Left hindlimb (tissue), 1 donor: Measurements from ENCODE around the gene CDON.

ENCODE experiments used
- DNase-seq: peaks from one replicate; pipeline ENCODE4 v3.0.0-alpha.2; 2018

CDON gene

GRCh38 chr11:126062679-126063506, at the start of gene CDON:
TSS of gene CDON (minus strand) at chr11:126062866. CDS start at chr11:126023476, 39,390 bp downstream.
- DNase-seq, result peak; percentile 96

DNA sequence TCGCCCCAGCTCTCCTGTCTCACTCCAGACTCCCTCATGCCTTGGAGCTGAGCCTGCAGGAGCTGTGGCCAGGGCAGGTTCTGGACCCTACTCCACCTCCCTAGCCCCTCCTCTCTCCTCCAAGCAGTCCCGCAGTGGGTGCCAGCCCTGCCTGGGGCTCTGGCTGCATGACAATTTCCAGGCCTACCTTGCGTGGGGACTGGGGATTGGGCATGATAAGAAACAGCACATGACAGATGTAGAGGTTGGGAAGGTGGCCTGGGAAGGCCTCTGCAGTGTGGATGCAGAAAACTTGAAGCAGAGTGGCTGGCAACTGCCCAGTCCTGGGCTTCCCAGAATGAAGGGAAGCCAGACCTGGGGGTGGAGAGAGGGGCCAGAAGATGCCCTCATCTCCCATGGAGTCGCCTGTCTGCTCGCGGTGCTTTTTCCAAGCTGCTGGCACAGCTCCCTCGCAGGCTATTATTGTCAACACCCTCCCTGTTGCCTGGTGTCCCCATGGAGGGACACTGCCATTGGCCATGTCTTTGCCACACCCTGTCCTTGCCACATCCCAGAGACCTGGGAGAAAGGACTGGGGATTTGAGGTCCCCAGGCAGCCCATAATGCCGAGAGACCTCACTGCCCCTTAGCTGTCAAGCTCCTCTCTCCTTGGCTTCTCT, 48.9 kb upstream of the CDON start:
- no peak for DNase-seq

GRCh38 chr11:126109941-126110731, 47.5 kb upstream of the CDON start:
- DNase-seq, result no peak

DNA sequence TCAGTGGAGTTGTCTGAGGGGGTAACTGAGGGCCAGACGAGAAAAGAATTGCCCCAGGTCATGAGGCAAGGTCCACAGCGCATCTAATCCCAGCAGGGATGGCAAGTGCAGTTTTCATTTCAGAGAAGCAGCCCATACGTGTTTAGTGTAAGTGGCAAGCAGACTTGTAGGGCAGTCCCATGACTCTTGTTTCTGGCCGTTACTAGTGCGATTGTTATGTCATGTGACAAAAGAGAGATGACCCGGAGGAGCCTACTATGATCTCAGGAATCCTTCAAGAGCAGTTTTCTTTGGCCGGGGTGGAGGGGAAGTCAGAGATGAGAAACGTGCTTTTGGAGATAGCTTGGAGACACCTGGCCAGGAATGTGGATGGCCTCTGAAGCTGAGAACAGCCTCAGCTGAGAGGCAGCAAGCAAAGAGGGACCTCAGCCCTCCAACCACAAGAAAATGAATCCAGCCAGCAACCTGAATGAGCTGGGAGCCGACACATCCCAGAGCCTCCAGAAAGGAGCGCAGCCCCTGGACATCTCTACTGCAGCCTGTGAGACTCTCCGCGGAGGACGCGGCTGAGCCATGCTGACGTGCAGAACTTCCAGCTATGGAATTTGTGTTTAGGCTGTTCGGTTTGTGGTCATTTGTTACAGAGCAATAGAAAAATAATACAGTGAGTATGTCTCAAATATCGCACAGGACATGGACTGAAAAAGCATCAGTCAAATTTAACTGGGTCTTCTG, 44.1 kb upstream of the CDON start:
- no peak for DNase-seq

DNA sequence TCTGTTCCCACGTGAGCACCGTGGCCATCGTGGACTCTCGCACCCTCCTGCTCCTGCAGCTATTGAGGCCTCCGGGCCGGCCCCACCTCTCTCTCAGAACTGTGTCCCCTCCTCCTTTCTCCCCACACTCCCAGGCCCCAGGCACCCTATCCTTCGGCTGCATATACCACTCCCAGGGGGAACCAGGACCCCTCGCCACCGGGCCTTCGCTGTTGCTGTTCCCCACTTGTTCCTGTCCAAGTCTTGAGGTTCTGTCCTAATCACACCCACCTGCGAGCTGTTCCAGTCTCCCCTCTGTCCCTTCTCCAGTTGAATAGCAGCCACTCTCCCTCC, 43.0 kb upstream of the CDON start:
- no peak for DNase-seq

GRCh38 chr11:126105022-126105747, 42.5 kb upstream of the CDON start:
- DNase-seq, result no peak

GRCh38 chr11:126104420-126104819, 41.8 kb upstream of the CDON start:
- peak; percentile 49 for DNase-seq

- no peak for DNase-seq
Observed at GRCh38 chr11:126103150-126103549, 40.5 kb upstream of the CDON start.

DNA sequence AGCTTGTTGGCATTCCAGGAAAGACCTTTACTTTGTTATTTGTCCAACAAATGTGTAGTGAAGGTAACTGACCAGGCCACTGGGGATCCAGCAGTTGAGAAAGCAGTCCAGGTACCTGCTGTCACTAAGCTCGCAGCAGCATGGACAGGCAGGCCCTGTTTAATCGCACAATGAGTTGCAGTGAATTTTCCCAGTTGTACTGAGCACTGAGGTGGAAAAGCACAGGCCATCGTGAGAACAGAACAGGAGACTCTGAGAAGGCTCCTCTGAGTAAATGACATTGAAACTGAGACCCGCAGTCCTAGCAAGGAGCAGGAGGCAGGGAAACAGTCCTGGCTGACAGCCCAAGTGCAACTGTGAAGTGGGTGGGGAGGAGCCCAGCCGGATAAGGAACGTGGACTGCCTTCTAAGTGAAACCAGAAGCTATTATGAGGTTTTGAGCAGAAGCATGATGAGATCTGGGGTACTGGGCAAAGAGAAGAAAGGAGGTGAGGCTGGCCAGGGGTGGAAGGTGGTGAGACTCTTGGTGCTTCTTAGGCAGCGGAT, 39.8 kb upstream of the CDON start:
- DNase-seq, result peak; percentile 66

DNA sequence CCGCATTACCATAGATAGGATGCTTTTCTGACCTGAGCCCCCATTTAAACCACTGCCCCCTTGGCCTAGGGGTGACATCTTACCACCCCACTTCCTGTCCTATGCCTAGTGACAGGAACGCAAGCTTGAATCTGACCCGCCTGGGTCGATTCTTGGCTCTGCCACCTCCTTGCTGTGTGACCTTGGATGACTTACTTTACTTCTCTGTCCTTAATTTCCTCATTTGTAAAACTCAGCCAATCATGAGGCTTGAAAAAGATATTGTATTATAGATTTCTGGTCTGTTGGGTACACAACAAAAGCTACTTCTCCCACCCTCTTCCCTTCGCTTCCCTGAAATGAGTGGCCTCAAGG, 39.2 kb upstream of the CDON start:
- no peak for DNase-seq

GRCh38 chr11:126101251-126101929, 38.7 kb upstream of the CDON start:
- DNase-seq, result no peak

- no peak for DNase-seq
Observed at GRCh38 chr11:126100716-126101115, 38.0 kb upstream of the CDON start.

DNA sequence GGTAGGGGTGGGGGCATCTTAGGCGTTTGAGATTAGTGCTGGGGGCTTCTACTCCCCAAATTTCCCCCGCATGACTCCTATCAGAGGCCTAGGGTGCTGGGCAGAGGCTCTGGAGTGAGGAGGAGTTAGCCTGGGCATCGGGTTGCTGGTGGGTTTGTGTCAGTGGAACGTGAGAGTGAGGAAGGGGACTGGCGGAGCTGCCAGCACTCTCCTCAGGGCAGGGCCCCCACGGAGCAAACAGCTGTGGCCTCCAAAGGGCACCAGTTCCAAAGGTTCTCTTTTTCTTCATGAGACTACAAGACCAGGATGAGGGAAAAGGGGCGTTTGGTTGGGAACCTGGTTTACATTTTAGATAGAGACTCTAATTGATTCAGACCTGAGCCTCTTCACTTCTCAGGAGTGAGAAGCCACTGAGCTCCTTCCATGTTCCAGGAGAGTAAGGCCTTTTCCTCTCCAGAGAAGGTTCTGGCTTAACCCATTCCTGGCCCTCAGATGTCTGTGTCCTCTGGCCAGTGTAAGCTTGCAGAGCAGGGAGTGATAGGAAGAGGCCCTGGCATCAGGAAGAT, 35.6 kb upstream of the CDON start:
- DNase-seq, result no peak

- no peak for DNase-seq
Observed at GRCh38 chr11:126095745-126096144, 33.1 kb upstream of the CDON start.

GRCh38 chr11:126090452-126090851, 27.8 kb upstream of the CDON start:
- no peak for DNase-seq

DNA sequence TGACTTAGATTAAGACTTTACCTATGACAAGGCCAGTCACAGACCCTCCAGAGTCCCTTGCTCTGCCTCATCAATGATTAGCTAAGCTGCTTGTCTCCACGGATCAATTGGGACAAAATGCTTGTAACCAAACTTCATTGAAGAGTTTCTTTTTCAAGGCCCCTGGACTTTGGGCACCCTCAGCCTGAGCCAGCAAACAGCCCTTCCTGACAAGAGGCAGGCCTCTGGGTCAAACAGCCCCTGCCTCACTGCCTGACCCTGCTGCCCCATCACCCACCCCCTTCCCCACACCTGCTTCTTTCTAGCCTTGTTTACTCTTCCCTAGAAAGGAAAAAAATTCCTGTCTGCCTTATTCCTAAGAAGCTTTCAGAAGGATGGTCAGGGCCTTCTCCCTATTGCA, 26.3 kb upstream of the CDON start:
- no peak for DNase-seq

DNA sequence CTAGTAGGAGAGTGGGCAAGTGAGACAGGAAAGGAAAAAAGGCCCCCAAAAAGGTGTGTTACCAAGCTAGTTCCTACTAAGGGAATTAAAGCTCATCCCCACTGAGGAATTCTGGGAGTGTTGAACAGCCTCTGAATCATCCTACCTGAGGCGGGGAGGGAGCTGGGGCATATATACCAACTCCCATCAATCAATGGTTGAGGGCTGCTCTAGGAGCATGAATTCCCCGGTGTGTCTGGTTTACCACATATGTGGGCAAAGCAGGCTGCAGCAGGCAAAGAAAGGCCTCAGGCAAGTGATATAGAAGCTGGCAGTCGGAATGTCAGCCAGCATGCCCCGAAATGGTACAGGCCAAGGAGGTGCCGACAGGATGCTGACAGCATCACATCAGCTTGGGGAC, 23.6 kb upstream of the CDON start:
- DNase-seq, result no peak

- no peak for DNase-seq
Observed at GRCh38 chr11:126084608-126084912, 21.9 kb upstream of the CDON start.

DNA sequence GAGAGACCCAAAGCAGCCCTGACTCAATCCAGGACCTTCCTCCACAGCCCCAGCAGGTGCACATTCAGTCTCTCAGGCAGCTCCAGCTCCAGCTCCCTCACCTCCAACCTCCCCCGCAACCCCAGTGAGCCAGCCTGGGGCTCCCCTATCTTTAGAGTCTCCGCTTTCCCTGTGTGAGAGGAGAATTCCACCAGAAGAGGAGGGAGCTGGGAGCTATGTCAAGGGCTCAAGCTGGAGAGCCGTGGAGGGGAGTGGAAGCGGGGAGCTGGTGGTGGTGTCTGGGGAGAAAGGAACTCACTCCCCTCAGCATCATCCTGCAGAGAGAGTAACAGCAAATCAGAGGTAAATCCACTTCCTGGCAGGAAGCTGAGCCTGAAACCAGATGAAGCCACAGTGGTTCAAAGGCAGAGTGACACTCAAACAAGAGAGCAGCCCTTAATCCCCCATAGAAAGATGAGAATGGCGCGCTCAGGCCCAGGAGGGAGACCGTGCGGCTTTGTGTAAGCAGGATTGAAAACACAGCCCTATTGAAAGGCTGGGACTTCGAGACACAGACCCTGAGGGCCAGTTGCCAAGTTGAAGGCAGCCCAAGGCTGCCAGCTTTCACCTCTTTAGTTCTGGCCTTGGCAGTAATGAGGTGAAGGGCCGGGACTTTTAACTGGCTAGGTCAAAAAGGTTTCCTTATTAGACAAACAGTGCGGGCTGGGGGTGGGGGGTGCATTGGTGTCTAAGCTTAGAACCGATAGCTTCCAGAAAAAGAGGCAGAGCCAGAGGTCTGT, 21.4 kb upstream of the CDON start:
- no peak for DNase-seq
